ENCODE results near the gene NRROS.

Gene NRROS

DNA sequence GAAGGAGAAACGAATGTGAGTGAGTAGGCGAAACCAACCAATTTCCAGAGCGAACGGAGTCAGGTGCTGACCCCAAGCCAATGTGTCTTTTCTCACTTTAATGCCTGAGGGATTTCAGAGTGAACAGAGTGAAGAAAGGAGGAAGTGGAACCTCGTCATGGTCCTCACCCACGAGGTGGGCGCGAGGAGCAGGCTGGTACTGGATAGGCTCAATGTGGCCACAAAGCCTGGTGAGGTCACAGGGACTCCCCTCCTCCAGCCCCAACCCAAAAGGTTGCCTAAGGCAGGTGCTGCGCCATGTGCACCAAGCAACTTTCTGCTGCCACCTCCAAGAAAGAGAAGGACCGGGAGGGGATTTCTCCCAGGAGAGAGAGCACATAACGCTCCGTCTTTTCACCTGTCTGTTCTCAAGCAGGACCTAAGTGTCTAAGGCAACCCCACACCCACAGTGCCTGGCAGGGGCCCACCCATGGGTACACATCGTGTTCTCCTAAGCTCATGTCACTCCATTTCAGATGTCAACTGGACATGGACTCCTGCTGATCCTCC is 3.8 kb downstream of the NRROS start:
- H3K27ac ChIP-seq, result no peak overlapping the region
- TF ChIP-seq ZFX (IDR thresholded peaks at IDR 0.05), result no peak
- TF ChIP-seq, protein P1, sequence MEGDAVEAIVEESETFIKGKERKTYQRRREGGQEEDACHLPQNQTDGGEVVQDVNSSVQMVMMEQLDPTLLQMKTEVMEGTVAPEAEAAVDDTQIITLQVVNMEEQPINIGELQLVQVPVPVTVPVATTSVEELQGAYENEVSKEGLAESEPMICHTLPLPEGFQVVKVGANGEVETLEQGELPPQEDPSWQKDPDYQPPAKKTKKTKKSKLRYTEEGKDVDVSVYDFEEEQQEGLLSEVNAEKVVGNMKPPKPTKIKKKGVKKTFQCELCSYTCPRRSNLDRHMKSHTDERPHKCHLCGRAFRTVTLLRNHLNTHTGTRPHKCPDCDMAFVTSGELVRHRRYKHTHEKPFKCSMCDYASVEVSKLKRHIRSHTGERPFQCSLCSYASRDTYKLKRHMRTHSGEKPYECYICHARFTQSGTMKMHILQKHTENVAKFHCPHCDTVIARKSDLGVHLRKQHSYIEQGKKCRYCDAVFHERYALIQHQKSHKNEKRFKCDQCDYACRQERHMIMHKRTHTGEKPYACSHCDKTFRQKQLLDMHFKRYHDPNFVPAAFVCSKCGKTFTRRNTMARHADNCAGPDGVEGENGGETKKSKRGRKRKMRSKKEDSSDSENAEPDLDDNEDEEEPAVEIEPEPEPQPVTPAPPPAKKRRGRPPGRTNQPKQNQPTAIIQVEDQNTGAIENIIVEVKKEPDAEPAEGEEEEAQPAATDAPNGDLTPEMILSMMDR (conservative IDR thresholded peaks at IDR 0.05), result no peak

DNA sequence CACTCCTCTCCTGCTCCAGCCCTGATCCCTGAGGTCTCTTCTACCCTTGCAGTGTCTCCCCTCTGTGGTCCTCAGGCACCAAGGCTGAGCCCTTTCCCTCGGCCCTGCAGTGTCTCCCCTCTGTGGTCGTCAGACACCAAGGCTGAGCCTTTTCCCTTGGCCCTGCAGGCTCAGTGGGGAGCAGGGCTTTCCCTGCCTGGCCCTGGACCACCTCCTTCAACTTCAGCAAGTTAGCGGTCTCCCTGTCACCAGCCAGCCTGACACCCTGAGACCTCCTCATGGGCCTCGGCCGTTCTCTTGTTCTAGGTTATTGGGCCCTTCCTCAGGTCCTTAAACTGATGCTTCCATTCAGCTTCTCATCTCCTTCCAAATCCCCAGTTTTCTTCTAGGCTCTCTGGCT is 4.3 kb downstream of the NRROS start:
- TF ChIP-seq, protein P1 (conservative IDR thresholded peaks at IDR 0.05), result no peak
- H3K27ac ChIP-seq, result no peak overlapping the region

DNA sequence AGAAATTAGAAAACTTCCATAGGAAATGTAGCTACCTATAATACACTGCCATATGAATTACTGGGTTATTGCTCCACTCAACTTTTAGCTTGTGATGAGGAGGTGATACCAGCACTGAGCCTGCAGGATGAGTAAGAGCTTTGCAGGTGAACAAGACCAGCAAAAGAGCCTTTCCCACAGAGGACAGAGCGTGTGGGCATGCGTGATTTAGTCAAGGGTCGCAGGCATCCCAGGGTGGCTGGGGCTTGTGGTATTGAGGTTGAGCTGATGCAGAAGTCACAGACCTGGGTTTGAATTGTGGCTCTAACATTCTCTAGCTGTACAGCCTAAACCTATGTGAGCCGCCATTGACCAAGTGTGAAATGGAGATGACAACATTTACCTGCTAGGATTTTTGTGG is 5.6 kb downstream of the NRROS start:
- no peak for TF ChIP-seq ZFX (IDR thresholded peaks at IDR 0.05)
- TF ChIP-seq, protein P1 (conservative IDR thresholded peaks at IDR 0.05), result no peak
- no peak overlapping the region for H3K27ac ChIP-seq

DNA sequence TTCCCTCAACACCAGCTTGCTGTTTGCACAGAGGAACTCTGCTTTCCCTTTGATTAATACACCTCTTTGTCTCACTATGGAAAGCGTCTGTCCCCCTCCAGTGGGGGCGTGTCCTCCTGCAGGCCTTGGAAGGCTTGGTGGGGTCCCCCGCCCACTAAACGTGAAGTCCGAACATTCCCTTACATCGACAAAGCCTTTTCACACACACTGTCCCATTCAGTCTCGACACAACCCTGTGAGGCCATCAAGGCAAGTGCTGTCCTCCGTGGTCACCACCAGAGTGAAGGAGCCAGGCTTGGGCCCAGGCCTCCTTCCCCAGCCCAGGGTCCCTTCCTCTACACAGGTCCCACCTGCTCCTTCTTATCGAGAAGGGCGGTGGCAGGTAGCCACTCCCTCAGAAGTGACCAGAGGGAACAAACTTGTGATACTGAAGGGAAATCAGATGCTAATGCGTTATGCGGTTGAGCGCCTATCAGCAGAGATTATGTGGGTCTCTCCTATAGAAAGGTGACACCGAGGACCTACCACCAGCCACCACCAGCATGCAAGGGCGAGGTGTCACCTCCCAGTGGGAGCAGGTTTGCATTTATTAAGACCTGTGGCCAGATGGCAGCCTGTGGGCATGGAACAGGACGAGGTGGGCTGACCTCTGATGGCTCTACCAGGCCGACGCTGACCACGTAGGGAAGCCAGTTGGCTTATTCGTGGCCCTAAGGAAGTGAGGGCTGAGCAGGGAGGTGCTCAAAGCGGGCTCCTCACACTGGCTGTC is 6.6 kb downstream of the NRROS start:
- H3K27ac ChIP-seq, result no peak overlapping the region
- TF ChIP-seq, protein P1 (conservative IDR thresholded peaks at IDR 0.05), result no peak
- TF ChIP-seq ZFX (IDR thresholded peaks at IDR 0.05), result no peak

DNA sequence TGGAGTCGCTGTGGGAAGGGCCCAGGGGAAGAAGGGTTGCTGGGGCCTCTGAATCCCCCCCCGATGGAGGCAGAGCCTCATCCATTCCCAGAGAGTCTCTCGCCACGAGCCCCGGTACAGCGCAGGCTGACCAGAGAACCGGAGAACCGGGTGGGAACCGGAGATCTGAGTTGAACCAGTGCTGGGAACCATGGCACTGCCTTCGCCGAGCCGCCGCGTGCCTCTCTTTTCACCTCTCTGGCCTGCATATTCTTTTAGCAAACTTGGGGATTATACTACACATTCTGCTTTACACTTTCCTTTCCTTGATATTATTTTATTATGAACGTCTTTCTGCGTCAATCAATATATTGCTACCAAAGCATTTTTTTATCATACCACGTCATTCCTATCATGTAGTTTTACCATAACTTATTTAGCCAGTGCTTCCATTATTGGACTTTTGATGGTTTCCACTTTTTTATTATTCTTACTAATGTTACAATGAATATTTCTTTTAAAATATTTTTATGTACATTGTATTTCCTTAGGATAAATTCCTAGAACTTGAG is 7.2 kb downstream of the NRROS start:
- H3K27ac ChIP-seq, result no peak overlapping the region
- TF ChIP-seq ZFX (IDR thresholded peaks at IDR 0.05), result no peak
- TF ChIP-seq, protein P1 (conservative IDR thresholded peaks at IDR 0.05), result no peak

DNA sequence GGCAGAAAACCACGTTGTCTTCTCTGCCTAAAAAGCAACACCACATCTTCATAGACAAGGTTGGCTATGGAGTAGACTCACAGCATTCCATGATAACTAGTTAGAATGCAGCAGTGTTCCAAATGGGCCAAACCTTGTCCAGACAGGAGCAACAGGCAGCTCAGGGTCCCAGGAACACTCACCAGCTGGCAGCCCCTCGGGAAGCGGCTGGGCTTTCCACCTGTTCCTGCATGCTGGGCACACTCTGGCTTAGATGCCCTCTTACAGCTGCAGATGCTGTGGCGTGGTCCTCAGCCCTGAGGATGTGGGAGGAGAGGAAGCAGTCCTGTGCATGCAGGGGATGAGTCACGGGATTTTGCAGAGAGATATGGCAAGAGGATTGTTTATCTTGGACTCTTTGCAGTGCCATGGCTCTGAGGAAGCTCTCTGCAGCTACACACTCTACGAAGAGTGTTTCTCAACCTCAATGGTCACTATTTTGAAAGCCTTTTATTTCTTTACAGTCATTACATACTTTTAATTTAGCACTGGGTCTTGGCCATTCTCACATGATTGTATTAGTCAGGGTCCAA is 11.3 kb downstream of the NRROS start:
- TF ChIP-seq ZFX (IDR thresholded peaks at IDR 0.05), result no peak
- TF ChIP-seq, protein P1 (conservative IDR thresholded peaks at IDR 0.05), result no peak
- peak overlapping the region; percentile 55 for H3K27ac ChIP-seq

DNA sequence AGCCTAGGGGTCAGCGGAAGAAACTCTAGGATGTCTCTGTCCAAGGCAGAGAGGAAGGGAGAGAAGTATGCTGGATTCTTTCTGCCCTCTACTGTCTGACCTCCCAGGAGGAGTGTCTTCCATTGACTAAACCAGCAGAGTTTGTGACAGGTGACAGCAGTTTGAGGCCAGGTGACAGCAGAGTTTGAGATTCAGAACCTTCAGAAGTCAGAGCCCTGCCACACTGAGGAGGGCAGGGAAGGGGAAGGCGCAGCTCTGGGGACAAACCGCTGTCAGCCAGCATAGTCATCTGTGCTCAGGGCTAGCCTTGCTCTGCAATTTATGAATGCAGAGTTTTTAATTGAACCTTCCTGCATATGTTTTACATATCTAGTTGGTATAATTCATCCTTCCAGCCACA is 12.3 kb downstream of the NRROS start:
- TF ChIP-seq, protein P1 (conservative IDR thresholded peaks at IDR 0.05), result no peak
- no peak for TF ChIP-seq ZFX (IDR thresholded peaks at IDR 0.05)
- peak overlapping the region; percentile 55 for H3K27ac ChIP-seq

Data from C4-2B (cell line).